Lower lobe of right lung (tissue), 2 donors: ENCODE results near the gene BIRC7. TPM values are rescaled to one million over a fixed set of nuclear protein-coding genes. Genes with fewer than 3 reads are reported as not detected.

ENCODE experiments used
- ATAC-seq, 2 donors: fragments of 200-7000 bp; cut with Tn5 transposase; one replicate each; pipeline ENCODE4 v1.9.1; 2020 to 2022; ENCODE audit warnings: mild to moderate bottlenecking in 2 of 2, moderate library complexity in 2 of 2
- DNase-seq: peaks from one replicate; pipeline ENCODE4 v3.0.0-alpha.2; 2020
- H3K27ac ChIP-seq: fragments of 200-600 bp; one replicate; pipeline ENCODE4 v1.8.0; 2022
- H3K27me3 ChIP-seq: fragments of 200-600 bp; one replicate; pipeline ENCODE4 v1.8.0; 2022; ENCODE audit warnings: low read depth
- H3K36me3 ChIP-seq: fragments of 200-600 bp; one replicate; pipeline ENCODE4 v1.8.0; 2022; ENCODE audit warnings: mild to moderate bottlenecking
- H3K4me1 ChIP-seq: fragments of 200-600 bp; one replicate; pipeline ENCODE4 v1.8.0; 2022
- H3K4me3 ChIP-seq: fragments of 200-600 bp; one replicate; pipeline ENCODE4 v1.8.0; 2022; ENCODE audit warnings: mild to moderate bottlenecking
- H3K9me3 ChIP-seq: fragments of 200-600 bp; one replicate; pipeline ENCODE4 v1.8.0; 2022
- intact Hi-C: fragments of 100-400 bp; cut with DNase I; formaldehyde crosslinking; loops from one replicate; pipeline ENCODE4 v1.11.0; 2022
- total RNA-seq: library from RNA; stranded (reverse); fragmentation: NEBNext Ultra II Directional; extraction: Animal tissue kit (Norgen Biotek cat#: 25700); gene quantifications from one replicate; pipeline ENCODE4 v1.2.1, GENCODE V29; 2021
- TF ChIP-seq, protein P1 (sequence below): fragments of 200-600 bp; IDR thresholded peaks from one replicate; pipeline ENCODE4 v1.8.0; 2022; ENCODE audit warnings: antibody characterized with exemption, mild to moderate bottlenecking
- donor health status: DM: no; HTN: yes; CAD: no; lungs with severe emphysema.

BIRC7 gene
- total RNA-seq, 1 donor from 2014 or later: 15.9 TPM

- intact Hi-C loops: no loop called here
- Histone ChIP-seq H3K27me3 (peaks cover 56% of the 10 kb centered on the region), H3K36me3 (no peaks in the 10 kb centered on the region), H3K4me3 (no peak overlapping the region), H3K4me1 (no peaks in the 10 kb centered on the region), H3K27ac (no peak overlapping the region), H3K9me3 (no peaks in the 10 kb centered on the region)
- ATAC-seq (no peak), DNase-seq (no peak)
- TF ChIP-seq, protein P1, sequence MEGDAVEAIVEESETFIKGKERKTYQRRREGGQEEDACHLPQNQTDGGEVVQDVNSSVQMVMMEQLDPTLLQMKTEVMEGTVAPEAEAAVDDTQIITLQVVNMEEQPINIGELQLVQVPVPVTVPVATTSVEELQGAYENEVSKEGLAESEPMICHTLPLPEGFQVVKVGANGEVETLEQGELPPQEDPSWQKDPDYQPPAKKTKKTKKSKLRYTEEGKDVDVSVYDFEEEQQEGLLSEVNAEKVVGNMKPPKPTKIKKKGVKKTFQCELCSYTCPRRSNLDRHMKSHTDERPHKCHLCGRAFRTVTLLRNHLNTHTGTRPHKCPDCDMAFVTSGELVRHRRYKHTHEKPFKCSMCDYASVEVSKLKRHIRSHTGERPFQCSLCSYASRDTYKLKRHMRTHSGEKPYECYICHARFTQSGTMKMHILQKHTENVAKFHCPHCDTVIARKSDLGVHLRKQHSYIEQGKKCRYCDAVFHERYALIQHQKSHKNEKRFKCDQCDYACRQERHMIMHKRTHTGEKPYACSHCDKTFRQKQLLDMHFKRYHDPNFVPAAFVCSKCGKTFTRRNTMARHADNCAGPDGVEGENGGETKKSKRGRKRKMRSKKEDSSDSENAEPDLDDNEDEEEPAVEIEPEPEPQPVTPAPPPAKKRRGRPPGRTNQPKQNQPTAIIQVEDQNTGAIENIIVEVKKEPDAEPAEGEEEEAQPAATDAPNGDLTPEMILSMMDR: no peak
These were observed 28.3 kb downstream of the BIRC7 start for GRCh38 chr20:63264000-63264399.

DNA sequence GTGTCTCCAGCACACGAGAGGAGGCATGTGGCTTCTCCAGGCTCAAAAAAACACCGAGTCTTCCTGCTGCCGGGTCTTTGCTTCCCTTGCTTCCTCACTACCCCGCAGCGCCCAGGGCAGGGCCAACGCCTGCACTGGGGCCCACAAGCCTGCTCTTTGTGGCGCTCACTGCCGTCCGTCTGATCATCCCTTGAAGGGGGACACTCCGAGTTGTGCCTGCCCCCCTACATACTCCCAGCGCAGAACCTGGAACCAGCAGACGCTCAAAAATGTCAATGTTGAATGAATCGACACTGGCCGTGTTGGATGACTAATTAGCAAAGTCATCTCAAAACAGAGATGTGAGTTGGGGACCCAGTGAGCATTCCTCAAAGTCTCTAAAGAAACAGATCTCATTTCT, 28.8 kb downstream of the BIRC7 start:
- ATAC-seq (no peak), DNase-seq (no peak)
- TF ChIP-seq, protein P1: no peak

DNA sequence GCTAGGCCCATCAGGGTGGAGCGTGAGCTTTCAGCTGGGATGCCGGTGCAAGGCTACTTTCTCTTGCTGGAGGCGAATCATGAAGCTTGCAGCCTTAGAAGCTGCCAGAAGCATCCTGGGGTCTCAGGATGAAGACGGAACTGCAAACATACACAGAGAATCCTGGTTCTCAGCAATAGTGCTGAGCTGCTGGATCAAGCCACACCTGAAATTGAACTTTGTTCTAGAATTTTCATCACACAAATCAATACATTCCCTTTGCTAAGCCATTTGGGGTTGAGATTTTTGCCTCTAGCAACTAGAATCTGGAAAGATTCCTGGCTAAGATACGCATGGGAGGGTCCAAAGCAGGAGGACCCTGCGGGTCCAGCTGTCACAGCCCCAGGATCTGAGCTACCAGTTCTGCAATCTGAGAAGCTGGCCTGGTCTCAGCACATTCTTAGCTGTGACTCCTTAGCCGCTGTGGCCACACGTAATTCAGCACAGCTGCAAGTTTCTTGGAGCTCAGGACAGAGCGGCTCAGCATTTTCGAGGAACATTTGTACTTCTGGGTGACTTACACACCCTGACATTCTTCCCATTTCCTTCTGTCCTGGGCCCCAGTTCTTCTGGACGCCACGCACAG, 30.3 kb downstream of the BIRC7 start:
- peaks cover 38% of the 10 kb centered on the region for H3K27me3 ChIP-seq
- intact Hi-C loops: no loop called here
- no peak for DNase-seq

More for the DNA sequence above, 28.8 kb downstream of the BIRC7 start:
- Histone ChIP-seq H3K27me3 (peaks cover 52% of the 10 kb centered on the region), H3K27ac (no peak overlapping the region), H3K4me3 (no peak overlapping the region), H3K4me1 (no peaks in the 10 kb centered on the region), H3K36me3 (no peaks in the 10 kb centered on the region), H3K9me3 (no peaks in the 10 kb centered on the region)
- intact Hi-C loops: no loop called here

GRCh38 chr20:63267691-63268090, 32.0 kb downstream of the BIRC7 start:
- intact Hi-C loops: no loop called here
- Histone ChIP-seq H3K27me3 (peaks cover 26% of the 10 kb centered on the region), H3K36me3 (no peaks in the 10 kb centered on the region), H3K9me3 (no peaks in the 10 kb centered on the region), H3K4me1 (peaks cover 4% of the 10 kb centered on the region), H3K27ac (no peak overlapping the region), H3K4me3 (no peak overlapping the region)
- ATAC-seq: no peak
- DNase-seq: no peak
- TF ChIP-seq, protein P1: no peak

More for the DNA sequence above, 30.3 kb downstream of the BIRC7 start:
- Histone ChIP-seq H3K36me3 (no peaks in the 10 kb centered on the region), H3K27ac (no peak overlapping the region), H3K4me3 (no peak overlapping the region), H3K4me1 (no peaks in the 10 kb centered on the region), H3K9me3 (no peaks in the 10 kb centered on the region)
- ATAC-seq: no peak
- TF ChIP-seq, protein P1: no peak

- ATAC-seq (no peak), DNase-seq (no peak)
- H3K27ac ChIP-seq: no peak overlapping the region
- H3K4me1 ChIP-seq: peaks cover 6% of the 10 kb centered on the region
- TF ChIP-seq, protein P1: no peak
- H3K4me3 ChIP-seq: no peak overlapping the region
- no peaks in the 10 kb centered on the region for H3K36me3 ChIP-seq
- H3K9me3 ChIP-seq: no peaks in the 10 kb centered on the region
- intact Hi-C loops: no loop called here
- peaks cover 21% of the 10 kb centered on the region for H3K27me3 ChIP-seq
These were observed 32.6 kb downstream of the BIRC7 start for GRCh38 chr20:63268256-63268655.
